Nephron (organoid): Measurements from ENCODE around the gene CCDC85C.

Experiments used
- H3K27ac Mint-ChIP-seq, 3 experiments: 2 replicates each; pipeline ENCODE4 v1.8.0; 2020; ENCODE audit warnings: mixed read lengths in 3 of 3, mild to moderate bottlenecking in 2 of 3, moderate library complexity in 1 of 3
- H3K27me3 Mint-ChIP-seq: 2 replicates; pipeline ENCODE4 v1.8.0; 2021; ENCODE audit warnings: low read depth, mild to moderate bottlenecking, moderate library complexity, mixed read lengths
- H3K36me3 Mint-ChIP-seq: 2 replicates; pipeline ENCODE4 v1.8.0; 2020; ENCODE audit warnings: low read depth, mixed read lengths
- H3K4me1 Mint-ChIP-seq: 2 replicates; pipeline ENCODE4 v1.8.0; 2020; ENCODE audit warnings: mixed read lengths
- H3K4me3 Mint-ChIP-seq, 3 experiments: 2 replicates each; pipeline ENCODE4 v1.8.0; 2020; ENCODE audit warnings: mild to moderate bottlenecking in 3 of 3, mixed read lengths in 3 of 3, moderate library complexity in 2 of 3
- H3K9me3 Mint-ChIP-seq: 2 replicates; pipeline ENCODE4 v1.8.0; 2020; ENCODE audit warnings: mixed read lengths
- CTCF ChIP-seq, 3 experiments: fragments of 200-600 bp; sonication (generic); IDR thresholded peaks; one replicate each; pipeline ENCODE4 v1.5.0; 2021; ENCODE audit warnings: antibody characterized with exemption in 3 of 3; ENCODE audit not compliant: unreplicated experiment in 3 of 3

CCDC85C gene

GRCh38 chr14:99564256-99564925, 39.6 kb downstream of the CCDC85C start:
- Mint-ChIP-seq H3K4me3 (peak overlapping the region; percentile 64 to 77 (median 75)), H3K9me3 (no peaks in the 10 kb centered on the region), H3K4me1 (peaks cover 74% of the 10 kb centered on the region), H3K36me3 (no peaks in the 10 kb centered on the region), H3K27ac (peak overlapping the region; percentile 96 to 97 (median 97)), H3K27me3 (peaks cover 6% of the 10 kb centered on the region)
- no peak for TF ChIP-seq CTCF (IDR thresholded peaks at IDR 0.05; ENCODE audit: unreplicated experiment in 3 of 3)

GRCh38 chr14:99563749-99564129, 40.3 kb downstream of the CCDC85C start:
- Mint-ChIP-seq H3K27ac (peak overlapping the region; percentile 96 to 97 (median 97)), H3K36me3 (no peaks in the 10 kb centered on the region), H3K9me3 (no peaks in the 10 kb centered on the region), H3K4me3 (peak overlapping the region; percentile 47 to 63 (median 61)), H3K27me3 (peaks cover 12% of the 10 kb centered on the region), H3K4me1 (peaks cover 70% of the 10 kb centered on the region)
- no peak for TF ChIP-seq CTCF (IDR thresholded peaks at IDR 0.05; ENCODE audit: unreplicated experiment in 3 of 3)

- peak; percentile 45 to 72 (median 53) for TF ChIP-seq CTCF (IDR thresholded peaks at IDR 0.05; ENCODE audit: unreplicated experiment in 3 of 3)
Measured at GRCh38 chr14:99562856-99563748, 40.9 kb downstream of the CCDC85C start.

GRCh38 chr14:99561864-99562263, 42.1 kb downstream of the CCDC85C start:
- Mint-ChIP-seq H3K9me3 (no peaks in the 10 kb centered on the region), H3K27ac (peak overlapping the region in 2 of 3 experiments; percentile 59 to 97), H3K4me1 (peaks cover 54% of the 10 kb centered on the region), H3K27me3 (peaks cover 13% of the 10 kb centered on the region), H3K36me3 (no peaks in the 10 kb centered on the region), H3K4me3 (no peak overlapping the region)
- no peak for TF ChIP-seq CTCF (IDR thresholded peaks at IDR 0.05; ENCODE audit: unreplicated experiment in 3 of 3)

More at GRCh38 chr14:99562856-99563748, 40.9 kb downstream of the CCDC85C start:
- Mint-ChIP-seq H3K4me1 (peaks cover 64% of the 10 kb centered on the region), H3K27me3 (peaks cover 13% of the 10 kb centered on the region), H3K27ac (peak overlapping the region; percentile 96 to 97 (median 97)), H3K9me3 (no peaks in the 10 kb centered on the region), H3K36me3 (no peaks in the 10 kb centered on the region), H3K4me3 (peak overlapping the region; percentile 61 to 67 (median 63))

GRCh38 chr14:99560922-99561683, 42.9 kb downstream of the CCDC85C start:
- no peak for TF ChIP-seq CTCF (IDR thresholded peaks at IDR 0.05; ENCODE audit: unreplicated experiment in 3 of 3)
- Mint-ChIP-seq H3K27me3 (peaks cover 13% of the 10 kb centered on the region), H3K36me3 (no peaks in the 10 kb centered on the region), H3K9me3 (no peaks in the 10 kb centered on the region), H3K4me3 (no peak overlapping the region), H3K4me1 (peaks cover 50% of the 10 kb centered on the region), H3K27ac (peak overlapping the region in 1 of 3 experiments; percentile 37)
